Caco-2 (cell line): Measurements from ENCODE around the gene VSTM5. TPM values are rescaled to one million over a fixed set of nuclear protein-coding genes. Genes with fewer than 3 reads are reported as not detected.

Source experiments
- BruUV-seq: library from RNA; stranded (reverse); fragments of 400-500 nt; replicated peaks from 2 replicates; lab custom pipeline; 2021; lab: Mats Ljungman, UMichigan
- CTCF ChIA-PET: fragments of 300-600 bp; sonication (Branson Sonifier 250); formaldehyde crosslinking; loops from one replicate; lab custom pipeline; 2022; ENCODE audit warnings: antibody characterized with exemption; lab: Charles Lee
- POLR2A ChIA-PET: fragments of 300-600 bp; sonication (Branson Sonifier 250); formaldehyde crosslinking; loops from one replicate; lab custom pipeline; 2022; ENCODE audit warnings: antibody characterized with exemption; lab: Charles Lee
- DNase-seq, 2 experiments: peaks; one replicate each; pipeline versions ENCODE4 v3.0.0 to v3.0.0-alpha.2; 2020 to 2022
- H3K27me3 ChIP-seq: replicated peaks from 2 replicates; pipeline ENCODE4 v1.6.0; 2011; ENCODE audit warnings: low read length; ENCODE audit not compliant: control insufficient read depth, insufficient read depth
- H3K36me3 ChIP-seq: 2 replicates; pipeline ENCODE4 v1.5.1; 2011; ENCODE audit warnings: low read length; ENCODE audit not compliant: control insufficient read depth, insufficient read depth
- H3K4me1 ChIP-seq: fragments of 250-450 bp; sonication (Bioruptor Pico); 2 replicates; pipeline ENCODE4 v1.5.1; 2020; ENCODE audit warnings: mild to moderate bottlenecking
- H3K4me3 ChIP-seq: 2 replicates; pipeline ENCODE4 v1.5.1; 2011; ENCODE audit warnings: low read depth, mild to moderate bottlenecking, control low read depth, low read length
- H3K9me3 ChIP-seq: fragments of 250-450 bp; sonication (Bioruptor Pico); 2 replicates; pipeline ENCODE4 v1.5.1; 2020; ENCODE audit warnings: mild to moderate bottlenecking, moderate library complexity
- H3K27ac Mint-ChIP-seq: one replicate; pipeline ENCODE4 v1.8.0; 2022; ENCODE audit warnings: mixed read lengths; ENCODE audit not compliant: unreplicated experiment
- H3K27me3 Mint-ChIP-seq: one replicate; pipeline ENCODE4 v1.8.0; 2022; ENCODE audit warnings: mixed read lengths; ENCODE audit not compliant: insufficient read depth, unreplicated experiment
- H3K36me3 Mint-ChIP-seq: one replicate; pipeline ENCODE4 v1.8.0; 2022; ENCODE audit warnings: mild to moderate bottlenecking, mixed read lengths; ENCODE audit not compliant: insufficient read depth, unreplicated experiment
- H3K4me1 Mint-ChIP-seq: one replicate; pipeline ENCODE4 v1.8.0; 2022; ENCODE audit warnings: low read depth, mixed read lengths; ENCODE audit not compliant: unreplicated experiment
- H3K4me3 Mint-ChIP-seq: one replicate; pipeline ENCODE4 v1.8.0; 2022; ENCODE audit warnings: mild to moderate bottlenecking, moderate library complexity, mixed read lengths; ENCODE audit not compliant: unreplicated experiment
- H3K9me3 Mint-ChIP-seq: one replicate; pipeline ENCODE4 v1.8.0; 2022; ENCODE audit warnings: mixed read lengths; ENCODE audit not compliant: unreplicated experiment
- intact Hi-C: fragments of 100-400 bp; cut with micrococcal nuclease; formaldehyde crosslinking; loops from one replicate; pipeline ENCODE4 v1.10.0; 2022; ENCODE audit not compliant: unreplicated experiment
- total RNA-seq: library from RNA; stranded (reverse); gene quantifications from 2 replicates; pipeline ENCODE4 v1.2.3, GENCODE V29; 2022
- TF ChIP-seq, protein P1 (sequence below), 2 experiments: fragments of 200-600 bp in 1 of 2; IDR thresholded peaks; 1 replicate in 1 of 2; 2 replicates in 1 of 2; pipeline versions ENCODE4 v1.5.1 to v1.8.0; 2011 to 2022; ENCODE audit warnings: antibody characterized with exemption in 1 of 2, control low read depth in 1 of 2, inconsistent platforms in 1 of 2, low read depth in 1 of 2, low read length in 1 of 2, mild to moderate bottlenecking in 1 of 2, moderate library complexity in 1 of 2; ENCODE audit not compliant: insufficient read depth in 1 of 2, severe bottlenecking in 1 of 2, unreplicated experiment in 1 of 2

VSTM5 gene
- total RNA-seq, 1 experiment from 2014 or later = 1.5 TPM

DNA sequence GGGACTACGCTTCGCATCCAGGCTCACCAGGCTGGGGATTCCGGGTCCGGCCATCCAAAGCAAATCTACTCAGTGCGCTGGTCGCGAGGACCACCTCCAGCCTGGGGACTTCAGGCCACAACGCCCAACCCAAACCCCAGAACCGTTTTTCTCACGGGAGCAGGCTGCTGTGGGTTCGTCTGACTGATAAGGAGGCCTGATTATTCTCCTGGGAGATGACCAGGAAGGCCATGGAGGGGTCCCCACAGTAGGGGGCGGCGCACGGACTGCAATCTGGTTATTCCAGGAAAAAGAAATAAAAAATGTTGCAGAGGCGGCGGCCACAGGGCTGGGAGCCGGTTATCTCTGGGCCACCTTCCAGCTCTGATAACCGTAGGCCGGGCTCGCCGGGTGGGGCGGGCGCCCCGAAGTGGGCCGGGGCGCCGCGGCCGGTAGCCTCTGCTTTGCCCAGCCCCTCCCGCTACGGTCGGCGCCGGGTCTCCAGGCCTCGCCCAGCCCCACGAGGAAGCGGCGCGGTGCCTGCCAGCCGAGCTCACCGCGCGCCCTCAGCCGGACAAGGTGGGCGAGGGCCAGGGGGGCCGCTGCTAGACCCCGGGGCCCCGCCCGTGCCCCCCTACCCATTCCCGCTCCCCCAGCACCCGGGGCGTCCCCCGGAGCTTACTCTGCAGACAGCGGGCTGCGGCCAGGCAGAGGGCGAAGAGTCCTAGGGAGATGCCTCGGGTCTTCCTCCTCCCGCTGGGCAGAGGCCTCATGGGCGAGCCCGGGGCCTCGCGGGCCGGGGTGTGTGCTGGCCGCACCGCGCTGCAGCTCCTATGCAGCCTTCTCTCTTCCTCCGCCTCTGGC lies 446 bp downstream of the VSTM5 start:
- peak overlapping the region; percentile 70 for H3K4me3 Mint-ChIP-seq
- H3K4me1 ChIP-seq = peaks cover 6% of the 10 kb centered on the region
- H3K27me3 Mint-ChIP-seq = no peaks in the 10 kb centered on the region
- H3K4me3 ChIP-seq = peak overlapping the region; percentile 45
- intact Hi-C loops = loop anchor here (2.0 kb wide), 2 partner anchors 37 to 65 kb away; partner anchors contain the start of gene MED17
- ChIA-PET POLR2A (interaction anchor here (0.6 to 1.5 kb wide), 4 partner anchors 10 to 621 kb away, joined by 3 to 11 read pairs (median 8); partner anchors contain the start of genes C11orf54 and MED17), CTCF (interaction anchor here (0.5 to 1.2 kb wide), 5 partner anchors 14 to 405 kb away, joined by 3 to 5 read pairs (median 4); partner anchors contain the start of genes C11orf54 and MED17)
- H3K36me3 ChIP-seq = no peaks in the 10 kb centered on the region
- H3K36me3 Mint-ChIP-seq = no peaks in the 10 kb centered on the region
- H3K9me3 Mint-ChIP-seq = no peaks in the 10 kb centered on the region
- H3K27ac Mint-ChIP-seq = peak overlapping the region; percentile 24
- H3K27me3 ChIP-seq = no peaks in the 10 kb centered on the region
- no peaks in the 10 kb centered on the region for H3K4me1 Mint-ChIP-seq
- TF ChIP-seq, protein P1, sequence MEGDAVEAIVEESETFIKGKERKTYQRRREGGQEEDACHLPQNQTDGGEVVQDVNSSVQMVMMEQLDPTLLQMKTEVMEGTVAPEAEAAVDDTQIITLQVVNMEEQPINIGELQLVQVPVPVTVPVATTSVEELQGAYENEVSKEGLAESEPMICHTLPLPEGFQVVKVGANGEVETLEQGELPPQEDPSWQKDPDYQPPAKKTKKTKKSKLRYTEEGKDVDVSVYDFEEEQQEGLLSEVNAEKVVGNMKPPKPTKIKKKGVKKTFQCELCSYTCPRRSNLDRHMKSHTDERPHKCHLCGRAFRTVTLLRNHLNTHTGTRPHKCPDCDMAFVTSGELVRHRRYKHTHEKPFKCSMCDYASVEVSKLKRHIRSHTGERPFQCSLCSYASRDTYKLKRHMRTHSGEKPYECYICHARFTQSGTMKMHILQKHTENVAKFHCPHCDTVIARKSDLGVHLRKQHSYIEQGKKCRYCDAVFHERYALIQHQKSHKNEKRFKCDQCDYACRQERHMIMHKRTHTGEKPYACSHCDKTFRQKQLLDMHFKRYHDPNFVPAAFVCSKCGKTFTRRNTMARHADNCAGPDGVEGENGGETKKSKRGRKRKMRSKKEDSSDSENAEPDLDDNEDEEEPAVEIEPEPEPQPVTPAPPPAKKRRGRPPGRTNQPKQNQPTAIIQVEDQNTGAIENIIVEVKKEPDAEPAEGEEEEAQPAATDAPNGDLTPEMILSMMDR (IDR thresholded peaks at IDR 0.05; ENCODE audit: insufficient read depth in 1 of 2, low read depth in 1 of 2, low read length in 1 of 2, severe bottlenecking in 1 of 2, unreplicated experiment in 1 of 2) = peak in 1 of 2 experiments; percentile 49
- DNase-seq = peak; percentile 55 to 66
- H3K9me3 ChIP-seq = no peaks in the 10 kb centered on the region
- no TSS peak for BruUV-seq

DNA sequence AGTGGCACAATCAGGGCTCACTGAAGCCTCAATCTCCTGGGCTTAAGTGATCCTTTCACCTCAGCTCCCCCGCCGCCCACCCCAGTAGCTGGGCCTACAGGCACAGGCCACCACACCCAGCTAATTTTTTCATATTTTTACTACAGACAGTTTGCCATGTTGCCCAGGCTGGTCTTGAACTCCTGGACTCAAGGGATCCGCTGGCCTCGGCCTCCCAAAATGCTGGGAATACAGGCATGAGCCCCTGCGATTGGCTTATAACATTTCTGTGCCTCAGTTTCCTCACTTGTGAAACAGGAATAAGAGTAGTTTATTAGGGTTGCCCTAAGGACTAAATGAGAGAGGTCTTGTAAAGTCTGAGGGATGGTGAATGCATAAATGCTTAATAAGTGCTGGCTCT lies 1.2 kb downstream of the VSTM5 start:
- Mint-ChIP-seq H3K27ac (peak overlapping the region; percentile 24), H3K4me1 (peaks cover 5% of the 10 kb centered on the region), H3K27me3 (no peaks in the 10 kb centered on the region), H3K9me3 (no peaks in the 10 kb centered on the region), H3K4me3 (peak overlapping the region; percentile 70), H3K36me3 (no peaks in the 10 kb centered on the region)
- ChIA-PET CTCF (no interaction called here), POLR2A (interaction anchor here (0.6 kb wide), 1 partner anchor 113 kb away, joined by 11 read pairs; no protein-coding TSS in a partner anchor)
- TSS peak; percentile 34 for BruUV-seq
- Histone ChIP-seq H3K36me3 (no peaks in the 10 kb centered on the region), H3K4me3 (no peak overlapping the region), H3K9me3 (no peaks in the 10 kb centered on the region), H3K27me3 (no peaks in the 10 kb centered on the region), H3K4me1 (peaks cover 6% of the 10 kb centered on the region)
- no peak for DNase-seq
- intact Hi-C loops = no loop called here
- TF ChIP-seq, protein P1 (IDR thresholded peaks at IDR 0.05; ENCODE audit: insufficient read depth in 1 of 2, low read depth in 1 of 2, low read length in 1 of 2, severe bottlenecking in 1 of 2, unreplicated experiment in 1 of 2) = no peak

DNA sequence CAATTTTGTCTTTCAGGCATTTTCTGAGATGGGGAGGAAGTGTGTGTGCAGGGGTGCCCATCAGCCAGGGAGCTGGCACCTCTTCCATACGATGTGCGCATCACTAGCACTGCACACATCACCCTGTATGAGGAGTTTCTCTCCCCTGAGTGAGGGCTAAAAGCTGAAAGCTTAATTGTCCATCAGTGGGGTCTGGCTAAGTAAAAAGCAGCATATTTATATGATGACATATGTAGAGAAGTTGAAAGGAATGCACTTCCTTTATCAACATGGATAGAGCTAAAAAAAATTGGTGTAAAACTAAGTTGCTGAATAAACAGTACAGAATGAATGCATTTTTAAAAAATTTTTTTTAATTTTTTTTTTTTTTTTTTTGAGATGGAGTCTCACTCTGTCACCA lies 4.0 kb downstream of the VSTM5 start:
- intact Hi-C loops = no loop called here

More for the DNA sequence above, 4.0 kb downstream of the VSTM5 start:
- H3K27me3 Mint-ChIP-seq = no peaks in the 10 kb centered on the region
- no peaks in the 10 kb centered on the region for H3K36me3 ChIP-seq
- peaks cover 5% of the 10 kb centered on the region for H3K4me1 Mint-ChIP-seq
- no TSS peak for BruUV-seq
- ChIA-PET CTCF (interaction anchor here (0.5 kb wide), 1 partner anchor 833 kb away, joined by 3 read pairs; no protein-coding TSS in a partner anchor), POLR2A (no interaction called here)
- H3K9me3 Mint-ChIP-seq = no peaks in the 10 kb centered on the region
- H3K27me3 ChIP-seq = no peaks in the 10 kb centered on the region
- peaks cover 6% of the 10 kb centered on the region for H3K4me1 ChIP-seq
- H3K36me3 Mint-ChIP-seq = no peaks in the 10 kb centered on the region
- no peak overlapping the region for H3K4me3 ChIP-seq
- H3K4me3 Mint-ChIP-seq = no peak overlapping the region
- no peaks in the 10 kb centered on the region for H3K9me3 ChIP-seq
- no peak overlapping the region for H3K27ac Mint-ChIP-seq
- no peak for DNase-seq
- TF ChIP-seq, protein P1 (IDR thresholded peaks at IDR 0.05; ENCODE audit: insufficient read depth in 1 of 2, low read depth in 1 of 2, low read length in 1 of 2, severe bottlenecking in 1 of 2, unreplicated experiment in 1 of 2) = no peak
